GM21390 (cell line): ENCODE results near the gene SYTL3.

Source experiments
- ATAC-seq: cut with Tn5 transposase; IDR thresholded peaks from one replicate; pipeline ENCODE4 v1.9.1; 2021; ENCODE audit not compliant: unreplicated experiment

Gene SYTL3

DNA sequence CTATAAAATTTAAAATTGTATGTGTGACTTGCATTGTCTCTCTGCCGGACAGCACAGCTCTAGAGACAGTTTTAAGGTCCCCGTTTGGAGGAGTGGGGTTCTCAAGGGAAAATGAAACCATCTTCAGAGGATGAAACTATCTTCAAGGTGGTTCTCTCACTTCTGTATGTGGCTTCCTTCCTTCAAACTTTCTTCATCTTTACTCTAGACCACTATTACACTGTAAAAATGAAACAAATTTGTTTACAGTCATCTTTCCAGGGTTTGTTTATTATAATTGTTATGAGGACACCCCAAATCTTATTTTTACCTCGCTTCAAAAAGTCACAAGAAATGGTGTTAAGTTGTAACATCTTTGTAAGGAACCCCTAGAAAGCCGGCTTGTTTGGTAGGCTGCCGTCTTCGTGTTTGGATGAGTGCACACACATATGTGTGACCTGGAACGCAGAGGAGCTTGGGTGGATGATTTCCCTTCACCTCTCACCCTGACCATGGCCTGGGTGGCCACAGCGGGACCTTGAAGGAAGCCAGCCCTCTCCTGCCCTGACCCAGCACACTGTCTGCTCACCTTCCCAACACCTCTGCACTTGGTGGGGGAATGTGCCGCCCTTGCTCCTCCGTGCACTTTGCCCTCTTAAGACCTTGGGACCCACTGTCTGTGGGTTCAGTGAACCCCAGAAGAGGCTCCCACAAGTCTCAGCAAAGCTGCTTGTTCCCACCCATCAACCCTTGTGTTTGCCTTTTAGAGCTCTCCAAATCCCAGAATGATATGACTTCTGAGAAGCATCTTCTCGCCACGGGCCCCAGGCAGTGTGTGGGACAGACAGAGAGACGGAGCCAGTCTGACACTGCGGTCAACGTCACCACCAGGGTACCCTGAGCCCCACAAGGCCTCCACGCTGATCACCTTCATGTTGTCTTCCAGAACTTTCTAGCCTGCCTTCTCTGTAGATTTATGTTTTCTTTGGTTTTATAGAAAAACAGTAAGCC, 67.8 kb downstream of the SYTL3 start:
- ATAC-seq, result peak; percentile 62

DNA sequence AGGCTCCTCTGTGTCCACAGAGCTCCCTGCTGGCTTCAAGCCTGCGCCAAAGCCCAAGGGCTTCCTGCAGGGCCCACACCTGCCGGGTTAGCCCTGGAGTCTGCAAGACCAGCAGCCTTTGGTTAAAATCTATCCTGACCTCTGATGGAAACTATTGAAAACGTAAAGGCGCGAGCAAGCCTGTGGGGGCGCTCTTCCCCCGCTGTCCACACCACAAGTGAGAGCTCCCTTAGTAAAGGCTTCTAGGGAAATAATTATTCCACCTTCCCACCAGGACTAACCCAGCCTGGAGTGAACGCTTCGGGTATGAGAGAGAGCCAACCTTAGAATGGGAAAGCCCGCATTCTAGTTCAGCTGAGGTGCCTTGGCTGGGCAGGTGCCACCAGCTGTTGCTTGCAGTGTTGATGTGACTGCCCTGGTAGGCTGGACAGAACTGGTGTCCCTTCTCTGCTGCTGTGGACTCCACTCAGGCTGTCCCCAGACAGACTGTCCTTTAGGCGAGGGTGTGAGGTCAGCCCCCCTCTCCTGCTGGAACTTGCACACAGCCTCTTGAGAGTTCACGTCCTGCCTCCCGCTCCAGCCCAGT, 68.7 kb downstream of the SYTL3 start:
- ATAC-seq, result no peak

DNA sequence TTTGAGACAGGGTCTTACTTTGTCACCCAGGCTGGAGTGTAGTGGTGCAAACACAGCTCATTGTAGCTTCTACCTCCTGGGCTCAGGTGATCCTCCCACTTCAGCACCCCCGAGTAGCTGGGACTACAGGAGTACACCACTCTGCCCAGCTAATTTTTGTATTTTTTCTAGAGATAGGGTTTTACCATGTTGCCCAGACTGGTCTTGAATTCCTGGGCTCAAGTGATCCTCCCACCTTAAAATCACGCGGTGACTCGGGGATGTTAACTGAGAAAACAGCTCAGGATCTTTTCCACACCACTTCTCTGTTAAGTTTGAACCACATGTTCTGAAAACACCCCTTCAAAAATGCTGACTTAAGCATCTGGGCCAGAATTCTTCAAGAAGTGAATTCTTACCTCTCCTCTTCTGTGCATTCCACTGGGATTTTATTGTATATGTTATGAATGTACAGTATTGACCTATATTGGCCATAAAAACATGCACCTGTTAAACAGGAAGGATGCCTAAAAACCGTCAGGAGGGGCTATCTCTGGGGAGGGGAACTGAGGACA, 72.4 kb downstream of the SYTL3 start:
- no peak for ATAC-seq

DNA sequence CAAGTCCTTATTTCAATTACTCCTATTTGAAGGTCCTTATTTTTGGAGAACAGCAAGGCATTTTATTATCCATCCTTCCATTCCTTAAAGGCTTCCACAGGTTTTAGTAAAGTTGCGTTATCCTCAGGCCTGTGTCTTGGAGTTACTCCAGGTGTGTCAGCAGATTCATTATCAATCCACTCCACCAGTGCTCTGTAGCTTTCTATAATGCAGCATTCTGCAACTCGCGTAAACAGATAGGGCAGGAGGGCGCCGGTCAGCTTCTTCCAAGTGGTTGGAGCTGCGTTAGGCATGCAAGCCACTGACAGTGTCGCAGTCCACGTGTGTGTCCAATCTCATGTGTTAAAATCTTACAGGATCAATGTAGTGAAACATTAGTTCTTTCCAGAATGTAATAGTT, 75.8 kb downstream of the SYTL3 start:
- no peak for ATAC-seq

DNA sequence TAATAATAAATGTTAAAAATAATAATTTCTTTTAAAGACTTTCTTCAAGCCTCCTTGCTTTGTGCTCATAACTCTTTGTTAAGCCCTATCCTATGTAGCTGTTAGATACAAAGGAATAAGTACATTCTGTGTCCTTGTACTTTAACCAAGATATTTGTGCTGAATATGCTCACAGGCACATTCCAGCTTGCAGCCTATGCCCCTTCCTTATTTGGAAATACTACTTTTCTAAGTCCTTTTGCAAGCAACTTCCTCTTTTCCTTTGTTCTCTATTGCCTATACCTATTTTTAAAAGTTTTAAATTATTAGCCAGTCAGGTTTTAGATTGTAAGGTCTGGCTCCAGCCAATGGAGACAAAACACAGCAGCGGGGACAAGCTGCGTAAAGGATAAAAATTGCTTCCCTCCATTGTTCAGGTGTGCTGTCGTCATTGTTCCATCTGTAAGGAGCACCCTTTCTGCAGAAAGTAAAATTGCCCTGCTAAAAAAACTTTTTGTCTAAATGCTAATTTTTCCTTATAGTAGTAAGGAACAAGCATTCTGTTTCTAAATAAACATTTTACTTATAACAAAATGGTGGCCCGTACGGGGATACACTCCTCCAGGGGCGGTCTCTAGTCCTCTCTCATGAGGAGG, 80.2 kb downstream of the SYTL3 start:
- no peak for ATAC-seq

DNA sequence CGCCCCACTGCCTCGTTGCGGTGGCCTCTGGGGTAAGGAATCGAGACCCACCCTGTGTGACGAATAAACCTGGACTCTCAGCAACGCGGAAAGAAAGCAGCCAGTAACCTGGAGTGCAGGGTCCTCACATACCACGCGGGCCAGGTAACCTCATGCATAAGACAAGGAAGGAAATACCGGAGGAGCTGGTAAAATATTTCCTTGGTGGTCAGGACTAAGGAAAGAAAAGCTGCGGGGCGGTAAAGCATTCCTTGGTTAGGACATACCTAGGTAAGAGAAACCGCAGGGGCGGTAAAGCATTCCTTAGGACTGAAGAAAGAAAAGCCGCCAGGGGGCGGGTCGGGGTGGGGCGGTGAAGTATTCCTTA, 80.7 kb downstream of the SYTL3 start:
- ATAC-seq, result no peak

DNA sequence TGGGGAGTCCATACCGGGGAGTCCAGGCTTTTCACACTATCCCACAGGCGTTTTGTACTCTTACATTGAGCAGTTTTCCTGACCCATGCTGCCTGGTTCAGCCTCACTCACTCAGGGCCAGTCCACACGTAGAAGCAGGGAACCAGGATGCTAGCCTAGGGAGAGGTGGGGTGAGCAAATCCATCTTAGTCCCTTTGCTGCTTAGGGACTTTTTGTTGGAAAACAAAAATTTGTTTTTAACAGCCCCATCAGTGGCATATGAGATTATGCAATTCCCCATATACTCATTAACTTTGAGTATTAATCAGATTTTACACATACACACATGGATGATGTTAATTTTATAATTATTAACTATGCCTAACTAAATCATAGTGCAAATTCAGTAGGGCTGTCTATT, 85.2 kb downstream of the SYTL3 start:
- ATAC-seq, result no peak

DNA sequence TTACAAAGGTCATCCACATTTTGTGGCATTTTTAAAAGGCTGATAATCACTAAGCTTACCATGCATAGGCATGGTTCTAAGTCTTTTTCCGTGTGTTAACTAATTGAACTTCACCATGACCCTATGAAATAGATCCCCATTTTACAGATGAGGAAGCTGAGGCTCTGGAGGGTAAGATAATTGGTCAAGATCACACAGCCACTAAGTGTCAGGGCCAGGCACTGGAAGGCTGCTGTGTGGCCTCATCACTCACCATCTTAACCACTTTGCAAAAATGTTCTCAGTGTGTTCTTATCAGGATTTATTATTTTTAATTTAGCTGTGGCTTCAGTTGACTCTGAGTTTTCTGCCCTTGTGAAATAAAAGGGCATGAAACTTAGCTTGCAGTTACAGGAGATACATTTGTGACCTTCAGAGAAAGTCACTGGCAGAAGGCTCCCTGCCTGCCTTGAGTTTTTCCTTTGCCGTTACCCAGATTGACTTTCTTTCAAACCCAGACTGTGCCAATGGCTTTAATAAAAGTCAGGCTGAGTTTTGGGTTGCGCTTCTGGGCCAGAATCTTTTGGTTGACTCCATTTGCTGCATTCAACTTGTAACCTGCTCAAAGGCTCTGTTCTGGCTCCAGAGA, 87.3 kb downstream of the SYTL3 start:
- no peak for ATAC-seq

DNA sequence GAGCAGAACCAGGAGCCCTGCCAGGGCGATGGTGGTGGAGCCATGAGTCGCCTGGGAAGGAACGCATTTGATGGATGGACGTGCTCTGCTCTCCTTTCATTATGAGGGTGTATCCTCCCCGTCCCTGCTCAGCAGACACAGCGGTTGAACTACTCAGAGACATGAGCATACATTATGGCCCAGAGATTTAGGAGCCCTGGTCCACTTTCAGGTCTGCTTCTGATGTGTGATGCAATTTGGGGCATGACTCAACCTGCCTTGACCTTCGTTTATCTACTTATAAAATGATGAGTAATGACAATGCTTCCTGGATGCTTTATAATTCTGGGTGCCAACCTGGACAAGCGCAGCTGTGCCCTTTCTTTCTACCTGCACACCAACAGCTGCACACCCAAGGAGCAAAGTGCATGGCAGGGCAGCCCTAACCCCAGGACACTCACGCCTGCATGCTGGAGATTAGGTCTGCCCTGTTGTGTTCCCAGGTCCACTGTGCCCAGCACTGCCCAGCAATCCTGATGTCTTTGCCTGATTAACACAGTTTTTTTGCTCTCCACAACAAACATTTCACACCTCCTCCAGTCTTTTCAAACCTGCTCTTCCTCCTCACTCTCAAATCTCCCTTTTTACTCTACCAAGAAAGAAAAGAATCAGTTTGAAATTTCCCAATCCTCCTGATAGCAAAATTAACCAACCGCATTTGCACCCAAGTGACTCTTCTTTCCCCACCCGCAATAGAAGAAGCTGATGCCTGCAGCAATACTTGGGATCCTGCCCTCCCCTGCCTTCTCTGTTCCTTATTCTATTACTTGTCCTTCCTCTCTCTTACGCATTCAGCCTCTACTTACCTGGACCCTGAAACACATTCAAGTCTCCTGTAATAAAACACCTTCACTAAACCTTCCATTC, 88.1 kb downstream of the SYTL3 start:
- ATAC-seq, result no peak

DNA sequence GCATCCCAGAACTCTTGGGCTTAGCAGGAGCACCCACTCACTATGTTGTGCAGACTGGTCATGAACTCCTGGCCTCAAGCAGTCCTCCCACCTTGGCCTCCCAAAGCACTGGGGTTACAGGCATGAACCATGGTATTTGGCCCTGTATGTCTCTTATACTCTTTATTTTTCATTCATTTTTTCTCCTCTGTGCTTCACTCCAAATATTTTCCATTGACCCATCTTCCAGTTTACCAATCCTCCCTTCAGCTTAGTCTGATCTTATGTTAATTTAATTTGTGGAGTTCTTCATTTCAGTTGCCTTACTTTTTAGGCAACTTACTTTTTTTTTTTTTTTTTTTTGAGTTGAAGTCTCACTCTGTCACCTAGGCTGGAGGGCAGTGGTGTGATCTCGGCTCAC, 89.8 kb downstream of the SYTL3 start:
- no peak for ATAC-seq

DNA sequence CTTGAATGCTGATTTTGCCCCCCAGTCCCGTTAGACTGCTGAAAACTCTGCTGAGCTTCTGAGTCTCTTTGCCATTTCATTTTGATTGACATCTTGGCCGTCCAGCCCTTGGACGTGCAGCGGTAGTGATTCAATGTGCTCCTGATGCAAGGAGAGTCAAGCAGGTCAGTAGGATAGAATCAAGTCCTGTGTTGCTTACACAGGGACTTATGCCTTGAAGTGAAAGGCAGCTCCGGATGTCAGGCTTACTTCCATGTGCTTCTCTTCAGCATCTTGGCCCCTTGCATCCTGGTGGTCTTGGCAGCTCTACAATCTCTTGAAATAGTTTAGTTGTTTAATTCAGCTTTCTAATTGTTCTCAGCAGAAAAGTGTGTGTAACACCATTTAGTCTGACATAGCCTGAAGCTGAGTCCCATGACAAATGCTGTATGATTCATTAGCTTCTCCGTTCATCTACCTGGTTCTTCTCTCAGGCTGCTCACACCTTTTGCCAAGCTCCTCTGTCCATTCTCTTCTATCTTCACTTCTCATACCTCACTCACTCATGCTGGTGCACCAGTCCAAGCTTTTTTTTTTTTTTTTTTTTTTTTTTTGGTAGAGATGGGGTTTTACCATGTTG, 93.3 kb downstream of the SYTL3 start:
- no peak for ATAC-seq

DNA sequence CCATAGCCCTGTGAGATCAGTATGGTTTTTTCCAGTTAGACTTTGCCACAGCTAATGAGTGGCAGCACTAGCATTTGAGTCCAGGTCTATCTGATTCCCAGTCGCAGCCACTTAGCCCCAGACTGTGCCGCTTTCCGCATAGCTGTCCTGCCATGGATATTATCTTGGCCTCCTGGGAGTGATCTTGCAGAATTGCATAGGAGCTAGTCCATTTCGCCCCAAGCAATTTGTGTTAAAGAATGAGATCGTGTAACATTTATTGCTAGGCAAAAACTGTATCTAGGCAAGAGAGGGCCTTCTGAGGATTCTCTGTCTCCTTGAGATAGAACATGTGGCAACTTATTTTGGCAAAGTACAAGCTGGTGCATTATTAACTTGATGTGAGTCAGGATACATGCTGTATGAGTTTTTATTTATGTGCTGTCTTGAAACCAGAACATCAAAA, 95.2 kb downstream of the SYTL3 start:
- no peak for ATAC-seq

DNA sequence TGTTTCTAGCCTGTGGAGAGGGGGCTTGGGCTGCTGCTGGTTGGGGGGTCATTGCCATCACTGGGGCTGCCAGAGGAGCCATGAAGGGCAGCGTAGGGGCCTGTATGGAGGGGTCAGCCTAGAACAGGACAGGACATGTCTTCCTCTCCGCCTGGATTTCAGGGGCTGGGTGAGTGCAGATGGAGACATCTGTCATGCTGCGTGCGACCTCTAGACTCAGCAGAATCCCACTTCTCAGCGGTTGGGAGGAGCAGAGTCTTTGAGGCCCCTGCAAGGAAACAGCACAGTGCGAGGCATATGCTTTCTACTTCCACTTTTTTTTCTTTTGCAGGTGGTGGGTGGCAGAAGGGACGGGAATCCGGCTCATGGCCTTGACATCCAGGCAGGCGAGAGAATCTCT, 101.4 kb downstream of the SYTL3 start:
- no peak for ATAC-seq

DNA sequence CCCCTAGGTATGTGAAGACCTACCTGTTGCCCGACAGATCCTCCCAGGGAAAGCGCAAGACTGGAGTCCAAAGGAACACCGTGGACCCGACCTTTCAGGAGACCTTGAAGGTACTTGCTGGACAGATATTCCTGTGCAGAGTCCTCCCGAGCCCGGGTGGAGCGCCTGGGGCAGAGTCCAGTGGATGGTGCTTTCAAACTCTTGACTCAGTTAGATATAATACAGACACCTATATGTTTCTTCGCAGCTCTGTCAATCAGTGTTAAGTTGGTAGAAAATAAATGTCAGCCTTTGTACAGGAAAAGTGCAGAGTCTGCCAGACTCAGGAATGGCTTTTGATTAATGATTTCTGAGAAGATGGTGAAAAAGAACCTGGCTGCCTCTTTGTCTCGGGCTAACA, 102.1 kb downstream of the SYTL3 start:
- ATAC-seq, result no peak

DNA sequence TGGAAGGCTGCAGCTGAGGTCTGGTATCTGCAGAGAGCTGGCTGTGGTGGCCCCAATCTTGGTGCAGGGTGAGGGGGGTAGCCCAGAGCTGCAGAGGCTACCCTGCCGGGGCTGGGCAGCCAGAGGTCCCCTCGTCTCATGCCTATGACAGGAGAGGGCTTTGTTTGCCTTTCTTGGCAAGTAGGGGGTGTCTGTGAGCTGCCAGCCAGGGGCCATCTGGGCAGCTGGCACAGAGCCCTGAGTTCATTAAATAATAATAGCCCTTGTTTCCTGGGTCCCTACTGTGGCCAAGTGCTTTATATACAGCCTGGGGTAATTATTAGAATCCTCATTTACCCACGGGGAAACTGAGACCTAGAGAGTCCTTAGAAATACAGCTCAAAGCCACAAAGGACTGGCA, 102.8 kb downstream of the SYTL3 start:
- ATAC-seq, result no peak

DNA sequence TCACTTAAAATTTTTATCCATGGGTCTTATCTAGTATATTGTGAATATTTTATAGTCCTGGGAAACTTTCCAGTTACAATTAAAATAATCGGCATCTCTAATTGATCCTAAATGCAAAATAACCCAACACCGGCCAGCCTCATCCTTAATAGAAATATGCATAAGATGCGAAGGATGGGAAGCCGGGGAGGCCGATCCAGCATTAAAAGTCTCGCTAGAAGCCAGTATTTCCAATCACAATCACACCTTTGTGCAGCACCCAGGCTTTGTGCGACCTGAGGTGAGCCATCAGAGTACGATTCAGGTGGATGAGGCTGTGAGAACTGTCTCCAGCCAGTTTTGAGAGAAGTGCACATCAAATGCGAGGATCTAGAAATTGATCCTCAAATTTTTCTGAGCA, 104.0 kb downstream of the SYTL3 start:
- ATAC-seq, result no peak

DNA sequence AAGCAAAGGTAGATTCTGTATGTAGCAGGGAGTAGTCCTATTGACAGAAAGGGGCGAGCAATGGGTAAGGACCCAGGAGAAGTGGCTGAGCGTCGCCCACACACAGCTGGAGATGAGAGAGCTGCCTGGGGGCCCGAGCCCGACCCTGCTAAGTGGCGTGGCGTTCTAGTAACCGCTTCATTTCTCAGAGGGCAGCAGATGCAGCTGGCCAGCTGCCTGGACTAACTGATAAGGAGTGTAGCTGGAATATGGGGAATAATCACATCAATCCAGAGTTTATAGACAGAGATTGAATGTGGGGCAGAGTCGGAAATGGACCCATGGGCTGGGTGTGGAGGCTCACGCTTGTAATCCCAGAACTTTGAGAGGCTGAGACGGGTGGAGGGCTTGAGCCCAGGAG, 104.9 kb downstream of the SYTL3 start:
- no peak for ATAC-seq

DNA sequence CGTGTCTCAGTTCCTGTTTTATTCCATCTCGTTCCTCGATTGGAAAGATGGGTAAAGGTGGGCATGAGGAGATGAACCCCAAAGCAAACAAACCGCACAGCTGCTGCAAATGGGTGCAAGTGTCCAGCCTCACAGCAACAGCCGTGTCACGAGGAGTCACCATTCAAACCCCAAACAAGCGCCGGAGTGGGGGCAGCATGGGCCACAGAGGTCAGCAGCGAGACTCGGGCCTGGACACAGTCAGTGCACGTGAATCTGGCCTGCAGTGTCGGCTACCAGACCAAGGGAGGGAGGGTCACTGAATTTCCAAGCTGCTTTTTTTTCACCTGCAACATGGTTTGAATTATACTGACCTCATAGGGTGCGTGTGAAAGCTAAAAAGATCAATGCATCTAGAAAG, 105.8 kb downstream of the SYTL3 start:
- ATAC-seq, result no peak

DNA sequence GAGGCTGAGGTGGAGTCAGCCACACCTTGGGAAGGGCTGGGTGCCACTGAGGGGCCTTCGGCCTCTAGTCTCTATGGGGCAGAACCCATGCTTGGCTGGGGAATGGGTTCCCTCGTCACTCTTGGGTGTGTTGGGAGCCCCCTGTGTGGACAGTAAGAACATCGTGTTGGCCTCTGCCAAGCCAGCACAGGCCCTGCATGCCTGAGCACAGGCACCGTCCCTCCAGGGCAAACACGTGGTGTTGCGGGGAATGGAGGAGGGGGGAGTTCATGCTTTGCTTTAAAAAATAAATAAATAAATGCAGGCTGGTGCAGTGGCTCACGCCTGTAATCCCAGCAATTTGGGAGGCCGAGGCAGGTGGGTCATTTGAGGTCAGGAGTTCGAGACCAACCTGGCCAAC, 106.3 kb downstream of the SYTL3 start:
- ATAC-seq, result no peak
